ENCODE measurements around the gene CROCC2. TPM values are rescaled to one million over a fixed set of nuclear protein-coding genes. Genes with fewer than 3 reads are reported as not detected.

CROCC2 gene
- total RNA-seq, 4 donors from 2014 or later = 0.27 to 0.83 TPM; not detected in 2

- Histone ChIP-seq H3K36me3 (no peaks in the 10 kb centered on the region), H3K4me3 (no peak overlapping the region), H3K9me3 (no peaks in the 10 kb centered on the region), H3K27me3 (no peaks in the 10 kb centered on the region), H3K27ac (no peak overlapping the region), H3K4me1 (no peaks in the 10 kb centered on the region)
- no peak for DNase-seq
- TF ChIP-seq POLR2A (IDR thresholded peaks at IDR 0.05) = no peak
- no peak for TF ChIP-seq CTCF (IDR thresholded peaks at IDR 0.05)
Observed at GRCh38 chr2:240888890-240889573, 17.1 kb upstream of the CROCC2 start.

GRCh38 chr2:240889601-240890560 lies 16.3 kb upstream of the CROCC2 start:
- TF ChIP-seq POLR2A (IDR thresholded peaks at IDR 0.05) (no peak), CTCF (IDR thresholded peaks at IDR 0.05) (no peak)
- no peaks in the 10 kb centered on the region for H3K9me3 ChIP-seq
- no peak overlapping the region for H3K4me3 ChIP-seq
- no peak for DNase-seq
- H3K36me3 ChIP-seq = no peaks in the 10 kb centered on the region
- H3K27ac ChIP-seq = no peak overlapping the region
- H3K27me3 ChIP-seq = no peaks in the 10 kb centered on the region
- H3K4me1 ChIP-seq = no peaks in the 10 kb centered on the region

GRCh38 chr2:240890691-240891090 lies 15.4 kb upstream of the CROCC2 start:
- Histone ChIP-seq H3K27me3 (no peaks in the 10 kb centered on the region), H3K27ac (no peak overlapping the region), H3K4me3 (no peak overlapping the region), H3K4me1 (no peaks in the 10 kb centered on the region), H3K36me3 (no peaks in the 10 kb centered on the region), H3K9me3 (no peaks in the 10 kb centered on the region)
- DNase-seq = no peak
- TF ChIP-seq CTCF (IDR thresholded peaks at IDR 0.05) = no peak
- TF ChIP-seq POLR2A (IDR thresholded peaks at IDR 0.05) = no peak

GRCh38 chr2:240891492-240892340 lies 14.4 kb upstream of the CROCC2 start:
- no peak for TF ChIP-seq POLR2A (IDR thresholded peaks at IDR 0.05)
- TF ChIP-seq CTCF (IDR thresholded peaks at IDR 0.05) = no peak
- Histone ChIP-seq H3K4me1 (peaks cover 0 to 5% (median 0%) of the 10 kb centered on the region in 4 donors), H3K27me3 (no peaks in the 10 kb centered on the region), H3K27ac (no peak overlapping the region), H3K36me3 (no peaks in the 10 kb centered on the region), H3K4me3 (no peak overlapping the region), H3K9me3 (no peaks in the 10 kb centered on the region)
- no peak for DNase-seq

GRCh38 chr2:240892356-240892755 lies 13.8 kb upstream of the CROCC2 start:
- Histone ChIP-seq H3K27me3 (no peaks in the 10 kb centered on the region), H3K27ac (no peak overlapping the region), H3K9me3 (no peaks in the 10 kb centered on the region), H3K36me3 (no peaks in the 10 kb centered on the region), H3K4me1 (peaks cover 0 to 11% (median 0%) of the 10 kb centered on the region in 4 donors), H3K4me3 (no peak overlapping the region)
- no peak for TF ChIP-seq POLR2A (IDR thresholded peaks at IDR 0.05)
- TF ChIP-seq CTCF (IDR thresholded peaks at IDR 0.05) = no peak
- DNase-seq = no peak

Data from Peyer's patch (tissue), 4 donors.